Endothelial cell of umbilical vein (primary cell): ENCODE results near the gene PRPSAP1. TPM values are rescaled to one million over a fixed set of nuclear protein-coding genes. Genes with fewer than 3 reads are reported as not detected.

Experiments used
- BruUV-seq: library from RNA; stranded (reverse); fragments of 400-500 nt; replicated peaks from 2 replicates; lab custom pipeline; 2021; lab: Mats Ljungman, UMichigan
- CTCF ChIA-PET: fragments of 300-600, 350-600 bp; sonication (Branson Sonifier 250); formaldehyde crosslinking; loops from one replicate; lab custom pipeline; 2021; ENCODE audit warnings: antibody characterized with exemption, inconsistent platforms; lab: Charles Lee
- POLR2A ChIA-PET: fragments of 300-600, 350-600 bp; sonication (Branson Sonifier 250); formaldehyde crosslinking; loops from one replicate; lab custom pipeline; 2021; ENCODE audit warnings: antibody characterized with exemption, inconsistent platforms; lab: Charles Lee
- DNase-seq: peaks from one replicate; pipeline ENCODE4 v3.0.0-alpha.2; 2011; ENCODE audit warnings: low read depth, low spot score
- FAIRE-seq: peaks from 2 replicates; lab custom pipeline; 2011; peaks lifted over from hg19 to GRCh38; lab: Jason Lieb, UNC
- H2AFZ ChIP-seq: 2 replicates; pipeline ENCODE4 v1.6.0; 2012; ENCODE audit warnings: low read depth, low read length, control low read depth, inconsistent platforms
- H3K27ac ChIP-seq: 2 replicates; pipeline ENCODE4 v1.5.1; 2011; ENCODE audit warnings: low read depth, mild to moderate bottlenecking, control low read depth, low read length, moderate library complexity; ENCODE audit not compliant: insufficient read depth
- H3K27me3 ChIP-seq, 2 experiments: 2 replicates each; pipeline versions ENCODE4 v1.6.0 to v1.6.1; 2011; ENCODE audit warnings: low read length in 2 of 2, mixed read lengths in 1 of 2; ENCODE audit not compliant: control insufficient read depth in 2 of 2, insufficient read depth in 2 of 2
- H3K36me3 ChIP-seq, 2 experiments: 2 replicates in 1 of 2; 3 replicates in 1 of 2; pipeline ENCODE4 v1.5.1; 2011; ENCODE audit warnings: low read length in 2 of 2, mild to moderate bottlenecking in 1 of 2, moderate library complexity in 1 of 2; ENCODE audit not compliant: control insufficient read depth in 2 of 2, insufficient read depth in 2 of 2; ENCODE audit errors: extremely low read depth in 1 of 2
- H3K4me1 ChIP-seq: 3 replicates; pipeline ENCODE4 v1.5.1; 2011; ENCODE audit warnings: mild to moderate bottlenecking, low read length; ENCODE audit not compliant: control insufficient read depth, insufficient read depth; ENCODE audit errors: extremely low read depth
- H3K4me2 ChIP-seq: 2 replicates; pipeline ENCODE4 v1.6.1; 2011; ENCODE audit warnings: low read length, control low read depth, mixed read lengths; ENCODE audit not compliant: insufficient read depth
- H3K4me3 ChIP-seq, 3 experiments: fragments of 200-600 bp in 1 of 3; sonication (generic), shearing (Covaris generic) in 1 of 3; replicated peaks in 1 of 3; 2 replicates each; pipeline ENCODE4 v1.5.1; 2011 to 2016; ENCODE audit warnings: control low read depth in 3 of 3, low read length in 3 of 3, mild to moderate bottlenecking in 2 of 3, inconsistent platforms in 1 of 3, low read depth in 1 of 3, moderate library complexity in 1 of 3; ENCODE audit not compliant: insufficient read depth in 1 of 3
- H3K79me2 ChIP-seq: 2 replicates; pipeline ENCODE4 v1.6.0; 2012; ENCODE audit warnings: low read length, inconsistent platforms; ENCODE audit not compliant: control insufficient read depth, insufficient read depth
- H3K9ac ChIP-seq: replicated peaks from 2 replicates; pipeline ENCODE3; 2011; ENCODE audit warnings: low read length, control low read depth; ENCODE audit not compliant: insufficient read depth; ENCODE audit errors: extremely low read depth
- H3K9me1 ChIP-seq: replicated peaks from 3 replicates; pipeline ENCODE4 v1.6.0; 2011; ENCODE audit warnings: mild to moderate bottlenecking, low read length; ENCODE audit not compliant: control insufficient read depth, insufficient read depth; ENCODE audit errors: extremely low read depth
- H3K9me3 ChIP-seq: replicated peaks from 2 replicates; pipeline ENCODE4 v1.5.1; 2012; ENCODE audit warnings: low read length, inconsistent platforms; ENCODE audit not compliant: control insufficient read depth, insufficient read depth
- H4K20me1 ChIP-seq: replicated peaks from 2 replicates; pipeline ENCODE3; 2011; ENCODE audit warnings: mild to moderate bottlenecking, low read length; ENCODE audit not compliant: control insufficient read depth, insufficient read depth; ENCODE audit errors: extremely low read depth
- GATA2 ChIP-seq: IDR thresholded peaks from 2 replicates; pipeline ENCODE4 v1.7.0; 2011; ENCODE audit warnings: low read depth, mild to moderate bottlenecking, moderate library complexity, mixed read lengths, low read length; ENCODE audit not compliant: insufficient read length, insufficient read depth
- POLR2A ChIP-seq: IDR thresholded peaks from 2 replicates; pipeline ENCODE4 v1.6.1; 2012; ENCODE audit warnings: low read depth, mild to moderate bottlenecking, control low read depth, low read length
- POLR2AphosphoS5 ChIP-seq: IDR thresholded peaks from 2 replicates; pipeline ENCODE4 v1.6.1; 2012; ENCODE audit warnings: low read depth, mild to moderate bottlenecking, control low read depth, low read length, moderate library complexity; ENCODE audit not compliant: insufficient read depth
- dilution Hi-C: fragments of 300-500 bp; cut with MboI; formaldehyde crosslinking; loops from one replicate; pipeline ENCODE4 v1.15.0; 2019; ENCODE audit warnings: low sequenced_read_pairs; ENCODE audit not compliant: extremely low pct_ligation_motif_present
- intact Hi-C: fragments of 100-400 bp; cut with micrococcal nuclease; formaldehyde crosslinking; loops from one replicate; pipeline ENCODE4 v1.10.0; 2022
- polyA plus RNA-seq, 4 experiments: library from polyadenylated mRNA; depleted of rRNA in 3 of 4; stranded (reverse) in 3 of 4; unstranded in 1 of 4; fragments of >200 nt; gene quantifications; 2 replicates each; pipeline versions ENCODE4 v1.2.1 to v1.2.3, GENCODE V29; 2011 to 2012; ENCODE audit warnings: missing spikeins in 1 of 4
- total RNA-seq: library from RNA; stranded (reverse); gene quantifications from 2 replicates; pipeline ENCODE4 v1.2.3, GENCODE V29; 2021
- TF ChIP-seq, protein P1 (sequence below), 2 donors: IDR thresholded peaks; 1 replicate in 1 of 2; 2 replicates in 1 of 2; pipeline ENCODE4 v1.5.1; 2011; ENCODE audit warnings: low read length in 2 of 2, mild to moderate bottlenecking in 2 of 2, moderate library complexity in 2 of 2, control low read depth in 1 of 2, inconsistent platforms in 1 of 2, low read depth in 1 of 2; ENCODE audit not compliant: insufficient read depth in 1 of 2; ENCODE audit errors: extremely low read depth in 1 of 2
- TF ChIP-seq, protein P2 (sequence below): IDR thresholded peaks from 2 replicates; pipeline ENCODE4 v1.6.1; 2011; ENCODE audit not compliant: insufficient read depth, insufficient read length

Gene PRPSAP1
- total and polyA plus RNA-seq, 2 donors (not counting 3 experiments of a cell fraction or from before 2014, with no cell fraction given), result 90.2 to 123 TPM

GRCh38 chr17:76335716-76336381, 17.9 kb downstream of the PRPSAP1 start:
- intact Hi-C loops (no loop called here), dilution Hi-C loops (no loop called here)
- no peaks in the 10 kb centered on the region for H3K27me3 ChIP-seq
- no peak overlapping the region for H2AFZ ChIP-seq
- H3K27ac ChIP-seq, result no peak overlapping the region
- no peaks in the 10 kb centered on the region for H3K9me3 ChIP-seq
- H3K4me1 ChIP-seq, result no peaks in the 10 kb centered on the region
- no TSS peak for BruUV-seq
- H3K4me2 ChIP-seq, result no peak overlapping the region
- no peaks in the 10 kb centered on the region for H4K20me1 ChIP-seq
- H3K4me3 ChIP-seq, result no peak overlapping the region
- H3K36me3 ChIP-seq, result peaks cover 3 to 4% of the 10 kb centered on the region in 2 experiments
- ChIA-PET POLR2A (interaction anchor here (0.6 to 0.8 kb wide), 2 partner anchors 8 to 54 kb away, joined by 3 to 4 read pairs; no protein-coding TSS in a partner anchor), CTCF (interaction anchor here (1.0 to 2.8 kb wide), 3 partner anchors 9 to 62 kb away, joined by 3 to 10 read pairs (median 4); no protein-coding TSS in a partner anchor)
- TF ChIP-seq POLR2AphosphoS5, result no peak
- no peak for TF ChIP-seq POLR2A
- no peak for TF ChIP-seq GATA2
- TF ChIP-seq, protein P1, sequence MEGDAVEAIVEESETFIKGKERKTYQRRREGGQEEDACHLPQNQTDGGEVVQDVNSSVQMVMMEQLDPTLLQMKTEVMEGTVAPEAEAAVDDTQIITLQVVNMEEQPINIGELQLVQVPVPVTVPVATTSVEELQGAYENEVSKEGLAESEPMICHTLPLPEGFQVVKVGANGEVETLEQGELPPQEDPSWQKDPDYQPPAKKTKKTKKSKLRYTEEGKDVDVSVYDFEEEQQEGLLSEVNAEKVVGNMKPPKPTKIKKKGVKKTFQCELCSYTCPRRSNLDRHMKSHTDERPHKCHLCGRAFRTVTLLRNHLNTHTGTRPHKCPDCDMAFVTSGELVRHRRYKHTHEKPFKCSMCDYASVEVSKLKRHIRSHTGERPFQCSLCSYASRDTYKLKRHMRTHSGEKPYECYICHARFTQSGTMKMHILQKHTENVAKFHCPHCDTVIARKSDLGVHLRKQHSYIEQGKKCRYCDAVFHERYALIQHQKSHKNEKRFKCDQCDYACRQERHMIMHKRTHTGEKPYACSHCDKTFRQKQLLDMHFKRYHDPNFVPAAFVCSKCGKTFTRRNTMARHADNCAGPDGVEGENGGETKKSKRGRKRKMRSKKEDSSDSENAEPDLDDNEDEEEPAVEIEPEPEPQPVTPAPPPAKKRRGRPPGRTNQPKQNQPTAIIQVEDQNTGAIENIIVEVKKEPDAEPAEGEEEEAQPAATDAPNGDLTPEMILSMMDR (IDR thresholded peaks at IDR 0.05; ENCODE audit: extremely low read depth in 1 of 2, insufficient read depth in 1 of 2, low read depth in 1 of 2, low read length in 2 of 2), result no peak
- TF ChIP-seq, protein P2, sequence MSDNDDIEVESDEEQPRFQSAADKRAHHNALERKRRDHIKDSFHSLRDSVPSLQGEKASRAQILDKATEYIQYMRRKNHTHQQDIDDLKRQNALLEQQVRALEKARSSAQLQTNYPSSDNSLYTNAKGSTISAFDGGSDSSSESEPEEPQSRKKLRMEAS, result no peak
- no peaks in the 10 kb centered on the region for H3K9me1 ChIP-seq
- peaks cover 30% of the 10 kb centered on the region for H3K79me2 ChIP-seq
- FAIRE-seq (no peak), DNase-seq (no peak)
- H3K9ac ChIP-seq, result no peak overlapping the region
